DMS153 treated with DMSO at 0.1 percent for 48 hours (cell line): Measurements from ENCODE around the gene CCDC82.

Experiments used
- DNase-seq: peaks from one replicate; lab custom pipeline; 2025; ENCODE audit not compliant: unreplicated experiment; lab: John Stamatoyannopoulos, UW

The CCDC82 gene

DNA sequence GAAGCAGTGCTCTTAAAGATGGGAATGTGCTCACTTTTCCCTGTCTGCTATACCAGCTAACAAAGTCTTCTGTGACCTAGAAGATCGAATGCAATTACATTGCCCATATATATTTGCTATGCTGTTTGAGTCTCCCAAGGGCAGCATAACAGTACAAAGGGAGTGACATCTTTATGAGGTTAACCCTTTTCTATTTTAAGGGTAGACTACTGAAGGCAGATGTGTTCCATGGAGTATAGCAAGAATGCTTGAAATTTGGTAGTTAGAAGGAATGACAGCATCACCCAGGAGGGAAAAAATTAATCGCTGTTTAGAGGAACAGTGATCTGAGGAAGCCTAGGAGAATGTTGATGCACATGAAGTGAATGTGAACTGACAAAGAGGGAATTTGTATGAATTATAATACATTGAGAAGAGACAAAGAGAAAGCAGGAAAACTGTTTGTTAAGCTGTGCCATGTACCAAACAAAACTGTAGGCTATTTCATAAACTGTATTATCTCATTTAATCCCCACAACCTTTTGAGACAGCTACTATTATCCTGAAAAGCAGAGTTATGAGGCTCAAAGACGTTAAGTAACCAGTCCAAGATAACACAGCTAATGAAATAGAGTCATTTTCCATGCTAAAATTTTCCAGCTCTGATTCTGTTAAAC, 59.7 kb downstream of the CCDC82 start:
- no peak for DNase-seq

DNA sequence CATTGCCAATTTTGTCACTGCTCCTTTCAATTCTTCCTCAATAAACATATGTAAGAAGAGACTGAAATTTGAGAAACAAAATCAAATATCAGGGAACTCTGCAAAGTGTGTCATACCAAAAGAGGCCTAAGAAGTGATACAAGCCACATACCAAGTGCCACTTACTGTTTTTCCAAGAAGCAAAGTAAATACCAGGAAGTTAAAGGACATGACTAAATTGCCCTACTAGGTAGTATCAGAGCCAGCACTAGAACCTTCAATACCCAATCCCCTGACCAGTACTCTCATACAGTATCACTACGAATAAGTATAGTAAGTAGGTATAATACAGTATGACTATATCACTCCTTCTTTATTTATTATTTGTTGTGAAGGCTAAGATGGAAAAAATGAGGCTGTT, 60.3 kb downstream of the CCDC82 start:
- DNase-seq: no peak

DNA sequence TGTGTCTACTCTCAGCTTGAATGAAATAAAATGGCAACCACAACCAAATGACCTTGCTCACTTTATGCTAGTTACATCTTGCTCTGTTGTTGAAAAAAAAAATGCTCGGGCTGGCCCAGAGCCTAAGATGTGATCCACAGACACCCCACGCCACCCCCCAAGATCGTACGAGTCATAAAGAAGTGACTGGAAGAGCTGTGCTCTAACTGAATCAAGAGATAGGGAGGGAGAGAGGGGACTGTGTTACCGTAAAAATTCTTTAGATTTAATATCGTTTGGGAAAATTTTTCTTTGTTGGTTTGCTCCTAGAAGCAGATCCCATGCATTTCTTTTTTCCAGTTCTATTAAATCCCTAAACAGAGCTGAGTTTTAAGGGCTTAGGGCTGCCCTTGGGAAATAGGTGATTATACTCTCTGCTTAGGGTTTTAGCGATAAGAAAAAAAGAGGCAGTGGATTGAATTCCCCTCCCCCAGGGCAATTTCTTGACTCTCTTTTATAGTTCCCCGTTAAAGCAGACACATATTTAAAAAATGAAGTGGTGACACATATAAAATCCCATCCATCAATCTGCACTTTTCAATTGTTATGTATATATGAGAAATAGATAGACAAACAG, 61.2 kb downstream of the CCDC82 start:
- no peak for DNase-seq

DNA sequence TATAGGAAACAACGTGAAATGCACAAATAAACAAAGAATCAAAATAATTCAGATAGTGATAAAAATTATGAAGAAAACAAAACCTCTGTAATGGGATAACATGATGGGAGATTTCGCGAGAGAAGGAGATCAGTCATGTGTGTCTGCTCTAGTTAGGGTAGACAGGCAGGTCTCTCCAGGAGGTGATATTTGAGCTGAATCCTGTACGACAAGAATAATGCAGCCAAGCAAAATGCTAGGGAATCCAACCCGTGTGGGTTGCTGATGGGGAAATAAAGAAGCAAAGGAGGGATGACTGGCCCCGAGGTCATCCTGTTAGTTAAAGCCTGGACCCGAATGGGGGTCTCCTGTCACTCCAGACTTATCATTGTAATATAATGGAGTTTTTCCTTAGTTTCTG, 62.8 kb downstream of the CCDC82 start:
- DNase-seq: no peak

DNA sequence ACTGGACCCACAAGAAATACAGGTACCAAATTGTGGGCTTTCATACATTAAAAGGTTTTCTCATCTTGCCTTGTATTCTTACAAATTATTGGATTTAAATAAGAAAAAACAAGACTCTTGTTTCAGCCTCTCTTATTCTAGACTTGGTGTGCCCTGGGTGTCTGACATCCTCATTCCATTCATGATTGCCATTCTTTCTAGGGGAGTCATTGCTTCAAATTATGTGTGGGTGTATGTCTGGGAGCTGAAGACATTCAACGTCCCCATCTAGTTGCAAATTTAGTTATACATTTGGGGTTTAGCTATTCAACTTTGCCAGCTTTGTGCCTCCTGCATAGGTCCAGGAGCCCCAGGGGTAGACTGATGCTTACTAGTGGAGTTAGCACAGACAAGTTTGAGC, 64.8 kb downstream of the CCDC82 start:
- DNase-seq: no peak

DNA sequence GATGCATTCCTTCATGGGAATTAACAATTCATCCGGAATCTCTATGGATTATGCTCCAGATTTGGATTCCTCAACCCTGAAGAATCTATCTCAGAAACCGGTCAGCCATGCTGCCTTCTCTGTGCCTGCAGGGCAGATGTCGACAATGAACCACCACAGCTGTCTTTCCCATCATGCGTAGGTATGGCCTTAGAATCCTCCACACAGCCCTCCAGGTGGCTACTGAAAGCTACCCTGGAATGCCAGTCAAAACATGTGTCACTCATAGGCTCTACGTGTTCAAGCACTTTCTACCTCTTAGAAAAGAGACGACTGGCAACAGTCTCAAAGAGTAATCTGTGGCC, 66.1 kb downstream of the CCDC82 start:
- no peak for DNase-seq

DNA sequence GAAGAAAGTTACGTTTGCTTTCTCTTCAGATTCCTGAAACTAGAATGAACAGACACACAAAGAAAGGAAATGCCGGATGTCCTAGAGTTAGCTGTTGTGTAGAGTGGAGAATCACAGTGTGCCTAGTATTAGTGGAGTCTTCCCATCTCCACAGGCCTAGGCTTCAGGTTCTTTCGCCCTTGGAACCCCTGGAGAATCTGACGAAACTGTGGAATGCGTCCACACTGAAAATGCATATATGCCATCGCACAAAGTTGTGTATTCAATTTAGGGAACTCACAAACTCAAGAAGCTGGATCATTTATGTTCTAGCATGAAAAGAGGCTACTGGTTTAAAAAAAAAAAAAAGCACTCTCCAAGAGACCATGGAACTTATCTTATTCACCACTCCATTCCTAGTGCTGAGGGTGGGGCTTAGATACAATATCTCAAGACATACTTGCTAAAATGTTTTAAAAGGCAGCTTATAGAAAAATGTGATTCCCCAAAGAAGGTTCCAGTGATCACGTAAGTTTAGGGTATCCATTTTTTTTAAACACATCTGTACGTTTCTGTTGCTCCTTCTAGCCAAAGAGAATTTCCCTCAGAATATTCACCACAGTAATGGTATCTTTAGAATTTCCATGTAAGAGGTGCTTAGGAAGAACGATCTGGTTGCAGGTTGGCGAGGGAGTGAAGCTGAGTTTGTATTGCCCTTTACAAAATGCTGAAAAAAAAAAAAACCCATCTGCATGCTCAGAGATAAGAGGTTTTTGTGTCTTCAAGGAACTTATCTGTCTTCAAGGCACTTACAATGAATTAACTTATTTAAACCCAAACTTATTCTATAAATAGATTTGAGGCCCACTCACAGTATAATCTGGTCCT, 66.7 kb downstream of the CCDC82 start:
- no peak for DNase-seq

DNA sequence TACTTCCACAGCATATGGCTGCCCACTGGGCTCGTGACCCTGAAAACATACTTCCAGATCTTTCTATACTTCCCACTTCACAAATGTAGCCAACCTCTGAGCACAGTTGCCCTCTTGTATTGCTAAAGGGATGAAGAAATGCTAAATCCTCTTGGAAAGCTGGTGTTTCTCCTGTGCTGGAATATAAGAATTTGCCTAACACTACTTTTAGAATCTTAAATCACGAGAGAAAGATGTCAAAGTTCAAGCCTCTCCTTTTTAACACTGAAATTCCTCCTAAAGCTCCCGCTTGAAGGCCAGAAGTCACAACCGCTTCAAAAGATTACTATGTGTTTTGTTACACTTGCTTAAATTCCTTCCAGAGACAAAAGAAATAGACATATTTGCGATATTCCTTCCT, 68.6 kb downstream of the CCDC82 start:
- no peak for DNase-seq

DNA sequence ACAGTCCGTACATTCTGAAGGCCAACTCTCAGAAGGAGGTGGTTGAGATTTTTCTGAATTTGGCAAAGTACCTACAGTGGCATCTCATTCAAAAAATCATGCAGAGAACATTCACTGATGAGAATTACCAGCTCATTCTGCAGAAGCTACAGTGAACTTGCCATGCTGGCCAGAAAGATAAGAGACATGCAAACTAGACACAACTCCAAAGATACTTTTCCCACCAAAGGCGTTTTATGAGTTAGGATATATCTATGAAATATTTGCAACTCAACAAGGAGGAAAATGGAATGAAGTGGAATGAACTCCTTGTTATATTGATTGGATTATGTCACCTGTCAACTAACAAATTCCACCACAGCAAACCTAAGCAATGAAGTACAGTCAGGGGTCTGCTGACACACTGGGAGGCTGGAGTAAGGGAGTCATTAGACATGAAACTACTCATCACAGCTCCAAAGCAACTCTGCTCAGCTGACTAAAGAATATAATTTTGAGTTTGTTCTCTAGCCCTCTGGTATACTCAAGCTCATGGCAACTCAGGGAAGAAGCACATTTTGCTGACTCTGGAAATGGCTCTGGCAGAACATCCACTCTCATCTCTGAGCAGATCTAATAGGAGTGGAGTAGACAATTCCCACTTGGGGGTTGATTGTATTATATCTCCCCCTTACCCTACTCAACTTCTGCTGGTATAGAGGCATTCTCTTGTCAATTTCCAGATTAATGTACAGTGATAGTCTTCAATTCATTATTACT, 69.6 kb downstream of the CCDC82 start:
- DNase-seq: no peak

DNA sequence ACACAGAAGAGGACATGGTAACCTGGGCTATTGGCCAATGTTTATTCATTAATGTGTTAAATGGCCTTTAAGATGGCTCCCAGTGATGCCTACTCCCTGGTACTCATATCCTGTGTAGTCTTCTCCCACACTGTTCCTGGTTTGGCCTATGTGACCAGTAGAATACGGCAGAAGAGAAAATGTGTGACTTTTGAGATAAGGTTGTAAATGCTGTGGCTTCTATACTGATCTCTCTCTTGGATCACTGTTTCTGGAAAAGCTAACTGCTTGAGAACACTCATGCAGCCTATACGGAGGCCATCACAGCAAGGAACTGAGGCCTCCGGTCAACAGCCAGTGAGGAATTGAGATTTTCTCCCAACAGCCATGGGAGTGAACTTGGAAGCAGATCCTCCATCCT, 70.9 kb downstream of the CCDC82 start:
- no peak for DNase-seq

DNA sequence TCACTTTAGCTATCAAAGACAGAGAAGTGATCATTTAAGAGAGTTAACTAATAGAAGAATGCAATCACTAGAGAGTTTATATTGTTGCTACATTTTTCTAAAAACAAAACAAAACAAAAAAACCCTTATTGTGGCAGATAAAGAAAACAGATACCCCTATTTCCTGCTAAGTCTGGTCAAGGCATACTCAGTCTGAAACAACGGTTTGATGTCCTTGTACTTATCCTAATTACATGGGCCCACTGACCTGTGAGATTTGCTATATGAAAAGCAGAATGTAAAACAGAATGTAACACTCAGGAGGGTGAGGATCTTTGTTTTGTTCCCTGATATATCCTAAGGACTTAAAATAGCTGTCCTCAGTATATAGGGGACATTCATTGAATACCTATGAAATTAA, 71.3 kb downstream of the CCDC82 start:
- DNase-seq: no peak

DNA sequence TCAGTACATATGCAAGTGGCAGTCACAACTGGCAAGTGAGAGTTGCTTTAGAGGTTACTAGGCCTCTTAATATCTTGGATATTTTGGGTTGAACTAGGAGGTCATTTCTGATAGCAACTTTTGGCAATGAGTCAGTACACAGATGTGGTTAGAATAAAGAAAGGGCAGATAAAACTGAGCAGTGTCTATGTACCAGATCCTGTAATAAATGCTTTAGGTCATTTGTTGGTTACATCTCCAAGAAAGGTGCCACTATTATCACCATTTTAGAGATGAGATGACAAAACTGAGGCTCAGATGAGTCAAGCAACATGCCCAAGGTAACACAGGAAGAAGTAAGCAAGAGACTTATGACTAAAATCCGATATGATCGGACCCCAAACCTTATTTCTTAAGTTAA, 71.7 kb downstream of the CCDC82 start:
- no peak for DNase-seq

DNA sequence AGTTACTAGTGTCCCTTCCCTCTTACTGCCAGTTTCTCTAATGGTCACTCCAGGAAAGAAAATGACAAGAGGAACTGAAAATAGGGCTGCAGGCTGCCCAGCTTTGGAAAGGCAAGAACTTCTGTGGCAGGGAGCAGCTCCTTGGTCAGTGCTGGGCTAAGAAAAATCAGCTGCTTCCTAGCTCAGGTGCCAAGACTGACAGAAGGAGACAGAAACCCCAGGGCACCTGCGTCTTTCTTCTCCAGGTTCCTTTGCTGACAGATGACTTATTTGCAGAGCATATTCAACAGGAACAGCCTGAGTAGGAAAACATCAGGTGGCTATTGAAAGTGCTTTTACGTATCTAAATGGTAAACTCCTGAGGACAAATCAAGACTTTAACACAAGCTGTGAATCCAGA, 72.1 kb downstream of the CCDC82 start:
- DNase-seq: no peak

DNA sequence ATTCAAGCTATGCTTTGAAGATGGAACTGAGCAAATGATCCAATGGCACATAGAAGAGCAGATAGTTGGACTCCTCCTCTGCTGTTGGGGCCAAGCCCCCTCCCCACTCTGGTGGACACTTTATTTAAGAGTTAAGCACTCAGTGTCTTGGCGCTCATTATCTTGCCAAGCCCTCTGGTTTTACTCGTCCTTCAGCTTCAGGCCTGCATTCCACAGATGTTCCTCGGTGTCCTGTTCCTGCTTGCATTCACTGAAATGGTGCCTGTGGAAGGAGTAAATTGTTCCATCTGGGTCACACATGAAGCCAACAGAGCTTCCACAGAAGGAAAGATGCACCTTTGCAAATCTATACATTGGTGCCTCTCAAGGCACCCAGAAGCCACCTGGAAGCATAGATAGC, 72.8 kb downstream of the CCDC82 start:
- DNase-seq: no peak

DNA sequence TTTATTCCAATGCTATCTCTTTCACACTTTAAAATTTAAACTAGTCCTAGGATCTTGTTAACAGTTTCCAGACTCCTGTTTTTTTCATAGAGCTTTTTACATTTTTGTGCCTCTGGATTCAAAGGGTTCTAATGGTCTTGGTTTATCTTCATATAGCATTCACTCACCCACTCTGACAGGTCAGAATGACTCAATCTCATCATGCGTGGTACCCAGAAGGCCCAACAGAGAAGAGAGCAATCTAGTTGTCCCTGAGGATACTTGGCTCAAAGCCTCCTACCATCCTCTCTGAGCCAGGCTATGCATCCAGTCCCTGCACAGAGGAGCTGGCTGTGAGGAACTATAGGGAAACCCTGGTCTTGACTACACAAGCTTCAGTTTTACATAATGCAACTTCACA, 74.2 kb downstream of the CCDC82 start:
- no peak for DNase-seq

DNA sequence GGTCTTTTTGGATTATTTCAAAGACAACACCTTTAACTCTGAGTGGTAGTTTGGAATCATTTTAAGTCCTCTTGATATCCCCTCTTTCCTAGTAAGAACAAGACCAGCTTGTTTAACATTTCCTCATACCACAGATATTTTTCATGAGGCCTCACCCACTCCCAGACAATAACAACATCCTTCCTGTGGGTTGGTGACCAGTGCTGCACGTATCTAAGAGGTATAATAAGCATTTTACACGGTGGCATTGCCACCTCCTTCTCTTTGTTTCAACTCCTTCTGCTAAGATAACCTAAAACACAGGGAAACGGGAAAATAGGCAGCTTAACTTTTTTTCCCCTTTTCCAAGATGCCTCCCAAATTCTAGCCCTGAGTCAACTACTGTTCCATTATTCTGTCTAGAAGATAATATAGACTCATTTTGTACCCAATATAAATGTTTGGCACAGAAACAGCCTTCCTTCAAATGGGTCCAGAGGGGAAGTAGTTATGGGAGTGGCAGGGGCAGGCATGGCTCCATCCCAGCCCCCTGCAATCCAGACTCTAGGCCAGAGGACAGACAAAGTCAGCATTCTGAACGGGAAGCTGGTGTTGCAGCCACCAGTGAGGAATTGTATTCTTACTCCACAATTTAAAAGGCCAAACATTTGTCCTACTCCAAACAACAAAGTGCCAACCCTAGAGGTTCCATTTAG, 75.2 kb downstream of the CCDC82 start:
- no peak for DNase-seq

DNA sequence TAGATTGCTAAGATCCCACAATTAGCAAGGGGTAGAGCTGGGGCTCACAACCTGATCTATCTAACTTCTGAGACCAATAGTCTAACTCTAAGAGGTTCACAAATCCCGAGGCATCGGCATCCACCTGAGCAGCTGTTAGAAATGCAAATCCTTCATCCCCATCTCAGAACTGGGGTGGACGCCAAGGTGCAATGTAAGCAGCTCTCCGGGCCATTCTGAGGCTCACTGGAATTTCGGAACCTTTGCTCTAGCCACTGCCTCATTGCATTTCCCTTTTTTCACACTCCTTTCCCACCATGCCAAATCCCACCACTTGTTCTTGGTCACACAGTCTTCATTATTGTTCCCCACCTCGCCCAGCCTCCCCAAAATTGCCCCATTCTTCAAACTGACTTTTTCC, 76.5 kb downstream of the CCDC82 start:
- no peak for DNase-seq

DNA sequence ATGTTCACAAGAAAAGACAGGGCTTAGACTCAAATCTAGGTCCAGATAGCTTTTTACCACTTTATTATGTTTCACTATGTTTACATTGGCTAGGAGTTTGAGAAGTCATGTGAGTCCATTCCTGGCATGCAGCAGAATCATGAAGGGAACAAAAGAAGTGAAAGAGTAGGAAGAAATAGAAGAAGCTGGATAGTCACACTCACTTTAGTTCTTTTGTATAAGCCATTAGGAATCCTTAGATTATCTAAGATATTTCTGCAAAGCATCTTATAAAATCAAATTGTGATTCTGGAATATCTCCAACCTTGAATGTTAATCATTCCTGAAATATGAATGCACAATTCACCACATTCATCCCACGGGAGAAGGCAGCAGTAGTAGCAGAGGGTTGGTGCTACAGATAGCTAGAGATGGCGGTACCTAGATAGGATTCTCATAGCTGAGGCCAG, 78.6 kb downstream of the CCDC82 start:
- DNase-seq: no peak

DNA sequence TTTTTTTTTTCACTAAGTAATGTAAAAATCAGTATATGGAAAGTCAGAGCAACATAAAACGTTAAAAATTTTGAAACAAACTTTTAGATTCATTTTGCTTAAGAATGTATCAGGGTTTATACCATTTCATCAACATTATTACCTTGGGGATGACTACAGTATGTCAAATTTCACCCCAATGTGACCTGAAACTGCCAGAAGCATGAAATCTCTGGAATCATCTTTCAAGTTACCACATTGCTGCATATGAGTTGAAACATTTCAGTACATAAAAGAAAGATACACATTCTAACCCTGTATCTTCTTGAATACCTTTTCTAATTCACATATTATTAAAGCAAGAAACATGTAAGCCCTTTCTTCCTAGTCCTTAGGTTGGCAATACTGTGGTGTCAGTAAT, 79.5 kb downstream of the CCDC82 start:
- DNase-seq: no peak

DNA sequence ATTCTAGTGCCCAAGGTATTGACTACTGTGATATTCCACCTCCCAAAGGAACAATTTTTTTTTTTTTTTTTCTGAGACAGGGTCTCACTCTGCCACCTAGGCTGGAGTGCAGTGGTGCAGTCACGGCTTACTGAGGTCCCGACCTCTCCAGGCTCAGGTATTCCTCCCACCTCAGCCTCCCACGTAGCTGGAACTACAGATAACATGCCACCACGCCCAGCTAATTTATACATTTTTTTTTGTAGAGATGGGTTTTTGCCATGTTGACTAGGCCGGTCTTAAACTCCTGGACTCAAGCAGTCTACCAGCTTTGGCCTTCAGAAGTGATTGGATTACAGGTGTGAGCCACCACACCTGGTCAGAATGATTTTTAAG, 80.1 kb downstream of the CCDC82 start:
- no peak for DNase-seq

DNA sequence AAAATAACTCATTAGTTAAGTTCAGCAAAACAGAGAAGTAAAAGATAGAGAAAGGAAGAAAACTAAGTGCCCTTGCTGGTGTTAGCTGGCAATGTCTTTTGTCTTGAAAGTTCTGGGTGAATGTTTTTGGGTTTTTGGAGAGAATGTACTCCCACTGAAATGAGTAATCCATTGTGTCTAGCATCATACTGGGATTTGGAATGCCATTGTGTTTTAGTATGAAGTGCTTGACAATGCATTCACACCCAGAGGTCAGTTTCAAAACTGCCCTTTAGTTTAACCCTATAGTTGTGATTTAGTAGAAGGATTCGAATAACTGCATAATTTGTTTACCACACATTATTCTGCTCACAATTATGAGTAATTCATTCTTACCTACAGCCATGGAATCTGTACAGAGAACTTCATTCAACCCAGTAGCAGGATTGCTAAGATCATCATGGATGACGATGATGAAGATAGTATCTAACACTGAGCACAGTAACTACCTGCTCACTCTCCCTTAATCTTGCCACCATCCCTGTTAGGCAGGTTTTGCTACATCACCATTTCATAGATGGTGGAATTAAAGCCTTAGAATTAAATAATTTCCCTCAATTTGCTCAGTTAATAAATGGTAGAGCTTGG, 80.6 kb downstream of the CCDC82 start:
- DNase-seq: no peak
